Nephron progenitor cell (in vitro differentiated cells): ENCODE measurements around the gene WWOX.
A peak's percentile ranks its signal among the peaks of the same experiment; 100 is the strongest.

Experiments
- DNase-seq: peaks from one replicate; pipeline ENCODE4 v3.0.0; 2021
- H3K27ac Mint-ChIP-seq: 2 replicates; pipeline ENCODE4 v1.8.0; 2021; ENCODE audit warnings: mild to moderate bottlenecking, moderate library complexity, mixed read lengths
- H3K27me3 Mint-ChIP-seq: 2 replicates; pipeline ENCODE4 v1.8.0; 2021; ENCODE audit warnings: mild to moderate bottlenecking, low read depth, mixed read lengths; ENCODE audit not compliant: poor library complexity
- H3K36me3 Mint-ChIP-seq: 2 replicates; pipeline ENCODE4 v1.8.0; 2021; ENCODE audit warnings: low read depth, mixed read lengths
- H3K4me1 Mint-ChIP-seq: 2 replicates; pipeline ENCODE4 v1.8.0; 2021; ENCODE audit warnings: mixed read lengths
- H3K4me3 Mint-ChIP-seq: 2 replicates; pipeline ENCODE4 v1.8.0; 2021; ENCODE audit warnings: mild to moderate bottlenecking, moderate library complexity, mixed read lengths
- H3K9me3 Mint-ChIP-seq: 2 replicates; pipeline ENCODE4 v1.8.0; 2021; ENCODE audit warnings: mild to moderate bottlenecking, moderate library complexity, mixed read lengths
- CTCF ChIP-seq: fragments of 200-600 bp; sonication (generic); IDR thresholded peaks from 2 replicates; pipeline ENCODE4 v1.5.0; 2021; ENCODE audit warnings: antibody characterized with exemption

WWOX gene

GRCh38 chr16:79026117-79026516 lies 926.7 kb downstream of the WWOX start:
- Mint-ChIP-seq H3K4me1 (peaks cover 23% of the 10 kb centered on the region), H3K27me3 (peaks cover 11% of the 10 kb centered on the region), H3K27ac (no peak overlapping the region), H3K4me3 (no peak overlapping the region), H3K36me3 (no peaks in the 10 kb centered on the region), H3K9me3 (no peaks in the 10 kb centered on the region)
- no peak for TF ChIP-seq CTCF
- no peak for DNase-seq

GRCh38 chr16:79036541-79036940 lies 937.1 kb downstream of the WWOX start:
- Mint-ChIP-seq H3K4me3 (no peak overlapping the region), H3K4me1 (peaks cover 16% of the 10 kb centered on the region), H3K9me3 (peaks cover 24% of the 10 kb centered on the region), H3K27me3 (peaks cover 2% of the 10 kb centered on the region), H3K36me3 (peaks cover 5% of the 10 kb centered on the region), H3K27ac (no peak overlapping the region)
- TF ChIP-seq CTCF: no peak
- DNase-seq: no peak

- Mint-ChIP-seq H3K27me3 (peaks cover 2% of the 10 kb centered on the region), H3K9me3 (peaks cover 23% of the 10 kb centered on the region), H3K27ac (peak overlapping the region; percentile 8)
Observed at GRCh38 chr16:79037521-79038373, 938.3 kb downstream of the WWOX start.

GRCh38 chr16:79041206-79041605 lies 941.8 kb downstream of the WWOX start:
- H3K4me1 Mint-ChIP-seq: peaks cover 34% of the 10 kb centered on the region

More at GRCh38 chr16:79037521-79038373, 938.3 kb downstream of the WWOX start:
- TF ChIP-seq CTCF: no peak
- no peak overlapping the region for H3K4me3 Mint-ChIP-seq
- no peak for DNase-seq
- peaks cover 24% of the 10 kb centered on the region for H3K4me1 Mint-ChIP-seq
- peaks cover 5% of the 10 kb centered on the region for H3K36me3 Mint-ChIP-seq

GRCh38 chr16:79042141-79042540 lies 942.7 kb downstream of the WWOX start:
- no peak for DNase-seq
- peaks cover 2% of the 10 kb centered on the region for H3K27me3 Mint-ChIP-seq
- H3K4me1 Mint-ChIP-seq: peaks cover 41% of the 10 kb centered on the region
- H3K4me3 Mint-ChIP-seq: no peak overlapping the region
- H3K27ac Mint-ChIP-seq: no peak overlapping the region
- peaks cover 1% of the 10 kb centered on the region for H3K9me3 Mint-ChIP-seq
- TF ChIP-seq CTCF: no peak
- H3K36me3 Mint-ChIP-seq: no peaks in the 10 kb centered on the region

More at GRCh38 chr16:79041206-79041605, 941.8 kb downstream of the WWOX start:
- peaks cover 2% of the 10 kb centered on the region for H3K27me3 Mint-ChIP-seq
- H3K27ac Mint-ChIP-seq: no peak overlapping the region
- no peak for TF ChIP-seq CTCF
- no peak for DNase-seq
- H3K4me3 Mint-ChIP-seq: no peak overlapping the region
- no peaks in the 10 kb centered on the region for H3K36me3 Mint-ChIP-seq
- peaks cover 8% of the 10 kb centered on the region for H3K9me3 Mint-ChIP-seq

- TF ChIP-seq CTCF: no peak
- Mint-ChIP-seq H3K4me3 (no peak overlapping the region), H3K9me3 (no peaks in the 10 kb centered on the region), H3K36me3 (no peaks in the 10 kb centered on the region), H3K27me3 (peaks cover 2% of the 10 kb centered on the region), H3K27ac (no peak overlapping the region), H3K4me1 (peaks cover 40% of the 10 kb centered on the region)
- no peak for DNase-seq
Observed at GRCh38 chr16:79042886-79043285, 943.4 kb downstream of the WWOX start.
